HepG2 (cell line): ENCODE results near the gene CNTD1. TPM values are rescaled to one million over a fixed set of nuclear protein-coding genes. Genes with fewer than 3 reads are reported as not detected.

Source experiments
- CBX1 ChIP-seq: IDR thresholded peaks from one replicate; pipeline ENCODE4 v1.6.1; 2016; ENCODE audit warnings: antibody characterized with exemption, low read depth
- HMGXB4 ChIP-seq, 2 experiments: sonication (generic) in 1 of 2; formaldehyde crosslinking in 1 of 2; IDR thresholded peaks; 2 replicates each; pipeline versions ENCODE4 v1.4.0 to v1.6.1; 2018 to 2020; ENCODE audit warnings: missing genetic modification reagents in 2 of 2, borderline replicate concordance in 1 of 2, low read depth in 1 of 2, mild to moderate bottlenecking in 1 of 2, missing biosample characterization in 1 of 2
- RARA ChIP-seq: IDR thresholded peaks from 2 replicates; pipeline ENCODE4 v1.6.1; 2016; ENCODE audit warnings: missing genetic modification reagents, missing compliant biosample characterization
- SMARCC2 ChIP-seq: fragments of 450-650 bp; IDR thresholded peaks from 2 replicates; pipeline ENCODE4 v1.6.1; 2017; ENCODE audit warnings: antibody characterized with exemption, mild to moderate bottlenecking
- TERF1 ChIP-seq: sonication (generic); formaldehyde crosslinking; IDR thresholded peaks from 2 replicates; pipeline ENCODE4 v1.8.0; 2022; ENCODE audit warnings: mild to moderate bottlenecking, missing genetic modification reagents, moderate library complexity
- ZFP91 ChIP-seq: sonication (generic); formaldehyde crosslinking; IDR thresholded peaks from 2 replicates; pipeline ENCODE4 v1.9.0; 2022; ENCODE audit warnings: missing genetic modification reagents, mild to moderate bottlenecking, borderline replicate concordance
- ZNF138 ChIP-seq: sonication (generic); formaldehyde crosslinking; IDR thresholded peaks from 2 replicates; pipeline ENCODE4 v1.5.0; 2020; ENCODE audit warnings: mild to moderate bottlenecking, low read depth, missing genetic modification reagents
- ZNF382 ChIP-seq: sonication (generic); formaldehyde crosslinking; IDR thresholded peaks from 2 replicates; pipeline ENCODE4 v1.5.0; 2020; ENCODE audit warnings: missing genetic modification reagents, mild to moderate bottlenecking, borderline replicate concordance
- ZNF878 ChIP-seq: sonication (generic); formaldehyde crosslinking; IDR thresholded peaks from 2 replicates; pipeline ENCODE4 v1.8.1; 2023; ENCODE audit warnings: mild to moderate bottlenecking, missing genetic modification reagents, moderate library complexity
- polyA plus RNA-seq, 8 experiments: library from polyadenylated mRNA; depleted of rRNA in 3 of 8; stranded (reverse) in 7 of 8; unstranded in 1 of 8; fragments of >200 nt; fragmentation: Illumina TruSeq in 4 of 8; extraction: Trizol in 4 of 8; gene quantifications; 2 replicates each; pipeline versions ENCODE4 v1.2.1 to v1.2.3, GENCODE V29; 2011 to 2016; ENCODE audit warnings: low read depth in 4 of 8, missing spikeins in 1 of 8, mixed read lengths in 1 of 8; ENCODE audit not compliant: insufficient read depth in 1 of 8
- total RNA-seq, 5 experiments: library from RNA; depleted of rRNA; stranded (reverse); fragments of >200 nt; fragmentation: Illumina TruSeq; extraction: Trizol; gene quantifications; 2 replicates each; pipeline ENCODE4 v1.2.3, GENCODE V29; 2016; ENCODE audit warnings: low read depth in 1 of 5

Gene CNTD1
- total and polyA plus RNA-seq, 2 of the 13 experiments (the other 11 are each of a cell fraction or from before 2014, with no cell fraction given): 0.11 to 0.15 TPM

GRCh38 chr17:42817866-42818265, 19.2 kb downstream of the CNTD1 start (continued):
- TF ChIP-seq ZFP91 (CRISPR knock-in tag): no peak
- no peak for TF ChIP-seq HMGXB4 (CRISPR knock-in tag; IDR thresholded peaks at IDR 0.05; ENCODE audit: borderline replicate concordance in 1 of 2, low read depth in 1 of 2)
- TF ChIP-seq TERF1 (CRISPR knock-in tag): no peak
- no peak for TF ChIP-seq RARA (CRISPR knock-in tag)
- TF ChIP-seq ZNF138: no peak
- no peak for TF ChIP-seq SMARCC2
- TF ChIP-seq ZNF382 (CRISPR knock-in tag): no peak
- TF ChIP-seq CBX1: no peak
- no peak for TF ChIP-seq ZNF878 (CRISPR knock-in tag)
- TF ChIP-seq, all 625 proteins: peak for 0
